NCI-H748 (cell line): ENCODE results near the gene DST.

ENCODE experiments used
- DNase-seq: peaks from one replicate; lab custom pipeline; 2025; ENCODE audit not compliant: unreplicated experiment; lab: John Stamatoyannopoulos, UW

The DST gene

GRCh38 chr6:56642366-56643261 lies at the start of gene DST:
Gene DST (minus strand): TSS chr6:56642889.
- peak; percentile 14 for DNase-seq

GRCh38 chr6:56691814-56692213 lies 49.1 kb upstream of the DST start:
- no peak for DNase-seq

- no peak for DNase-seq
Measured at GRCh38 chr6:56691286-56691595, 48.6 kb upstream of the DST start.

- no peak for DNase-seq
Measured at GRCh38 chr6:56690519-56691285, 48.0 kb upstream of the DST start.

GRCh38 chr6:56689663-56690062 lies 47.0 kb upstream of the DST start:
- no peak for DNase-seq

GRCh38 chr6:56689114-56689513 lies 46.4 kb upstream of the DST start:
- no peak for DNase-seq

- no peak for DNase-seq
Measured at GRCh38 chr6:56688521-56688920, 45.8 kb upstream of the DST start.

GRCh38 chr6:56687551-56687950 lies 44.9 kb upstream of the DST start:
- DNase-seq = no peak

- no peak for DNase-seq
Measured at GRCh38 chr6:56686429-56686828, 43.7 kb upstream of the DST start.

GRCh38 chr6:56685994-56686393 lies 43.3 kb upstream of the DST start:
- no peak for DNase-seq

- DNase-seq = no peak
Measured at GRCh38 chr6:56685102-56685733, 42.5 kb upstream of the DST start.

GRCh38 chr6:56684342-56685101 lies 41.8 kb upstream of the DST start:
- DNase-seq = no peak

- peak; percentile 14 for DNase-seq
Measured at GRCh38 chr6:56683882-56684281, 41.2 kb upstream of the DST start.

GRCh38 chr6:56682635-56683034 lies 39.9 kb upstream of the DST start:
- DNase-seq = no peak

- DNase-seq = no peak
Measured at GRCh38 chr6:56677559-56677958, 34.9 kb upstream of the DST start.

- DNase-seq = no peak
Measured at GRCh38 chr6:56671651-56672461, 29.2 kb upstream of the DST start.

GRCh38 chr6:56671160-56671559 lies 28.5 kb upstream of the DST start:
- DNase-seq = no peak

- no peak for DNase-seq
Measured at GRCh38 chr6:56669041-56669440, 26.4 kb upstream of the DST start.

GRCh38 chr6:56668158-56668557 lies 25.5 kb upstream of the DST start:
- no peak for DNase-seq

GRCh38 chr6:56667336-56667735 lies 24.6 kb upstream of the DST start:
- DNase-seq = no peak
